Spleen (tissue), 11 donors: ENCODE data around the gene LAMC2. TPM values are rescaled to one million over a fixed set of nuclear protein-coding genes. Genes with fewer than 3 reads are reported as not detected.
"Not testable (repeated sequence)": the region's sequence is repeated elsewhere in the genome, so short reads cannot be mapped to it uniquely, and the experiment has no call there.

Experiments
- DNase-seq: peaks from one replicate; pipeline ENCODE4 v3.0.0-alpha.2; 2020
- H3K27ac ChIP-seq, 8 donors: fragments of 200-600 bp; sonication (generic) in 7 of 8; 1 replicate in 4 of 8; 2 replicates in 4 of 8; pipeline versions ENCODE4 v1.5.0 to v1.8.0; 2016 to 2021; ENCODE audit warnings: inconsistent platforms in 4 of 8, mild to moderate bottlenecking in 4 of 8, moderate library complexity in 1 of 8
- H3K27me3 ChIP-seq, 7 donors: fragments of 200-600 bp; sonication (generic) in 6 of 7; replicated peaks in 1 of 7; 1 replicate in 4 of 7; 2 replicates in 3 of 7; pipeline versions ENCODE4 v1.5.0 to v1.8.0; 2016 to 2021; ENCODE audit warnings: inconsistent platforms in 3 of 7, mild to moderate bottlenecking in 1 of 7
- H3K36me3 ChIP-seq, 6 donors: fragments of 200-600 bp; sonication (generic) in 5 of 6; 1 replicate in 4 of 6; 2 replicates in 2 of 6; pipeline versions ENCODE4 v1.5.0 to v1.8.0; 2016 to 2021; ENCODE audit warnings: inconsistent platforms in 2 of 6
- H3K4me1 ChIP-seq, 6 donors: fragments of 200-600 bp; sonication (generic) in 5 of 6; 1 replicate in 3 of 6; 2 replicates in 3 of 6; pipeline versions ENCODE4 v1.5.0 to v1.8.0; 2016 to 2021; ENCODE audit warnings: inconsistent platforms in 3 of 6
- H3K4me3 ChIP-seq, 8 donors: fragments of 200-600 bp; sonication (generic) in 7 of 8; 1 replicate in 4 of 8; 2 replicates in 4 of 8; pipeline versions ENCODE4 v1.5.0 to v1.8.0; 2016 to 2021; ENCODE audit warnings: inconsistent platforms in 4 of 8, mild to moderate bottlenecking in 4 of 8, moderate library complexity in 2 of 8
- H3K9me3 ChIP-seq, 8 donors: fragments of 200-600 bp; sonication (generic) in 7 of 8; 1 replicate in 4 of 8; 2 replicates in 4 of 8; pipeline versions ENCODE4 v1.5.0 to v1.8.0; 2016 to 2021; ENCODE audit warnings: inconsistent platforms in 4 of 8
- CTCF ChIP-seq, 11 experiments: fragments of 200-600 bp in 7 of 11; fragments of 450-650 bp in 4 of 11; sonication (generic) in 4 of 11; IDR thresholded peaks in 8 of 11; conservative IDR thresholded peaks in 3 of 11; 1 replicate in 7 of 11; 2 replicates in 4 of 11; pipeline versions ENCODE4 v1.4.0 to v1.8.0; 2016 to 2021; ENCODE audit warnings: antibody characterized with exemption in 11 of 11, inconsistent platforms in 4 of 11, mild to moderate bottlenecking in 1 of 11
- POLR2A ChIP-seq, 3 donors: fragments of 450-650 bp; IDR thresholded peaks; one replicate each; pipeline ENCODE4 v1.5.1; 2017; ENCODE audit warnings: antibody characterized with exemption in 3 of 3, mild to moderate bottlenecking in 1 of 3
- POLR2AphosphoS5 ChIP-seq, 3 donors: sonication (generic); formaldehyde crosslinking; IDR thresholded peaks; one replicate each; pipeline ENCODE4 v1.5.1; 2017; ENCODE audit warnings: antibody characterized with exemption in 3 of 3
- WGBS, 5 donors: extraction: QIAGEN DNeasy Blood & Tissue Kit in 3 of 5; methylation state at CpG; one replicate each; pipeline versions ENCODE4 v1.1.5 to v1.1.7; 2013 to 2018; 5-methylcytosine and 5-hydroxymethylcytosine counted together
- intact Hi-C: fragments of 100-400 bp; cut with DNase I; formaldehyde crosslinking; loops from one replicate; pipeline ENCODE4 v1.15.0; 2023; ENCODE audit warnings: low total_unique reads
- polyA plus RNA-seq, 3 donors: library from polyadenylated mRNA; stranded (reverse); fragments of 200-250 nt; gene quantifications; one replicate each; pipeline ENCODE4 v1.2.1, GENCODE V29; 2013
- total RNA-seq, 7 donors: library from RNA; depleted of rRNA in 3 of 7; stranded (reverse); fragments of >200 nt in 3 of 7; fragmentation: NEBNext Ultra II Directional in 4 of 7; extraction: Animal tissue kit (Norgen Biotek cat#: 25700) in 4 of 7; gene quantifications; one replicate each; pipeline versions ENCODE4 v1.1.0 to v1.2.1, GENCODE V29; 2016 to 2021
- donor health status: healthy with polysubstance abuse.
- donor health status: DM: no; HTN: no; CAD: no; lungs with moderate emphysema.
- donor health status: DM: no; HTN: no; CAD: no.
- donor health status: Bipolar disorder and iron deficiency.
- donor health status: healthy.
- donor health status: DM: no; HTN: no; CAD: no.
- donor health status: DM: yes; HTN: yes; CAD: no.

The LAMC2 gene
- total and polyA plus RNA-seq, 10 donors = 0.13 to 1.4 (median 0.67) TPM; not detected in 1

GRCh38 chr1:183147735-183148134 is 38.3 kb upstream of the LAMC2 start:
- peaks cover 0 to 10% (median 0%) of the 10 kb centered on the region in 6 donors for H3K4me1 ChIP-seq
- intact Hi-C loops = no loop called here
- H3K27me3 ChIP-seq = peaks cover 0 to 4% (median 0%) of the 10 kb centered on the region in 7 donors
- no peaks in the 10 kb centered on the region for H3K9me3 ChIP-seq
- no peak overlapping the region for H3K4me3 ChIP-seq
- no peak for TF ChIP-seq POLR2AphosphoS5 (IDR thresholded peaks at IDR 0.05)
- no peak for TF ChIP-seq POLR2A (IDR thresholded peaks at IDR 0.05)
- TF ChIP-seq CTCF (IDR thresholded peaks at IDR 0.05 in 8 of 11, conservative IDR thresholded peaks at IDR 0.05 in 3 of 11) = no peak
- WGBS, 5 donors = 49 to 100% (median 92%) methylated on average over 2 of the region's 2 CpGs
- DNase-seq = no peak
- H3K27ac ChIP-seq = no peak overlapping the region
- H3K36me3 ChIP-seq = peaks cover 0 to 6% (median 0%) of the 10 kb centered on the region in 6 donors

- H3K36me3 ChIP-seq = no peaks in the 10 kb centered on the region
- H3K4me1 ChIP-seq = peaks cover 0 to 10% (median 0%) of the 10 kb centered on the region in 6 donors
- intact Hi-C loops = no loop called here
- peaks cover 0 to 4% (median 0%) of the 10 kb centered on the region in 7 donors for H3K27me3 ChIP-seq
- H3K4me3 ChIP-seq = no peak overlapping the region
- TF ChIP-seq POLR2A (IDR thresholded peaks at IDR 0.05) (no peak), POLR2AphosphoS5 (IDR thresholded peaks at IDR 0.05) (no peak), CTCF (IDR thresholded peaks at IDR 0.05 in 8 of 11, conservative IDR thresholded peaks at IDR 0.05 in 3 of 11) (no peak)
- no peak for DNase-seq
- WGBS, 5 donors = 69 to 84% (median 81%) methylated on average over 5 of the region's 5 CpGs
- no peaks in the 10 kb centered on the region for H3K9me3 ChIP-seq
- no peak overlapping the region for H3K27ac ChIP-seq
These were observed 37.5 kb upstream of the LAMC2 start for GRCh38 chr1:183148599-183148998.

DNA sequence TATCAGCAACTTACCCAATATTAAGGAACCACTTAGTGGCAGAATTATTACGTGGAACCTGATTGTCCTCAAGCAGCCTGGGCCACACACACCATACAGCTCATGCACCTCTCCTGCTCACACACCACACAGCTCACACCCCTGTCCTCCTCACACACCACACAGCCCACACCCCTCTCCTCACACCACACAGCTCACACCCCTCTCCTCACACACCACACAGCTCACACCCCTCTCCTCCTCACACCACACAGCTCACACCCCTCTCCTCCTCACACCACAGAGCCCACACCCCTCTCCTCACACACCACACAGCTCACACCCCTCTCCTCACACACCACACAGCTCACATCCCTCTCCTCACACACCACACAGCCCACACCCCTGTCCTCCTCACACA is 36.8 kb upstream of the LAMC2 start:
- no peaks in the 10 kb centered on the region for H3K9me3 ChIP-seq
- no peaks in the 10 kb centered on the region for H3K36me3 ChIP-seq
- no peak overlapping the region for H3K4me3 ChIP-seq
- no peak for DNase-seq
- no peak overlapping the region for H3K27ac ChIP-seq
- H3K27me3 ChIP-seq = peaks cover 0 to 4% (median 0%) of the 10 kb centered on the region in 7 donors
- intact Hi-C loops = no loop called here
- H3K4me1 ChIP-seq = peaks cover 0 to 10% (median 0%) of the 10 kb centered on the region in 6 donors
- TF ChIP-seq CTCF (IDR thresholded peaks at IDR 0.05 in 8 of 11, conservative IDR thresholded peaks at IDR 0.05 in 3 of 11) (no peak), POLR2AphosphoS5 (IDR thresholded peaks at IDR 0.05) (no peak), POLR2A (IDR thresholded peaks at IDR 0.05) (no peak)
- WGBS, 5 donors = 84 to 93% (median 89%) methylated on average over 1 of the region's 1 CpG

GRCh38 chr1:183150032-183150431 is 36.0 kb upstream of the LAMC2 start:
- intact Hi-C loops, DNase-seq, H3K27ac ChIP-seq, H3K4me3 ChIP-seq, H3K36me3 ChIP-seq, H3K9me3 ChIP-seq, H3K27me3 ChIP-seq, H3K4me1 ChIP-seq: not testable (repeated sequence)
- 91 to 95% (median 92%) methylated on average over 1 of the region's 1 CpG for WGBS, 5 donors

DNA sequence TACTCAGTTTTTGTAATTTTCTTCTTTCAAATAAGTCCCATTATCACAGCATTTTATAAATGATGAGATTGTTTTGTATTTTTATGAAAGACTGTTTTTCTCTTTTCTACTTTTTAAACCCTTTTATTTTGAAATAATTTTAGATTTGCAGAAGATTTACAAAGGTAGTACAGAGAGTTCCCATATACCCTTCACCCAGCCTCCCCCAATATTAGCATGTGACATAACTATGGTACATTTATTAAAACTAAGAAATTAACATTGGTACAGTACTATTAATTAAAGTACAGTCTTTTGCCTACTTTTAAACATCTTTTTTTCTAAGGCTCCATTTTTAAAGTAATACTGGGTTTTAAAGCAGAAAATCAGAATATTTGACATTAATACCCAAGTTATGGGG is 35.6 kb upstream of the LAMC2 start:
- peaks cover 0 to 9% (median 0%) of the 10 kb centered on the region in 7 donors for H3K27me3 ChIP-seq
- H3K27ac ChIP-seq = no peak overlapping the region
- no peak for DNase-seq
- intact Hi-C loops = no loop called here
- H3K36me3 ChIP-seq = no peaks in the 10 kb centered on the region
- no peak overlapping the region for H3K4me3 ChIP-seq
- no peaks in the 10 kb centered on the region for H3K4me1 ChIP-seq
- TF ChIP-seq POLR2A (IDR thresholded peaks at IDR 0.05) (no peak), POLR2AphosphoS5 (IDR thresholded peaks at IDR 0.05) (no peak)
- no peaks in the 10 kb centered on the region for H3K9me3 ChIP-seq
